K562 (cell line): ENCODE data around the gene SYNJ2. TPM values are rescaled to one million over a fixed set of nuclear protein-coding genes. Genes with fewer than 3 reads are reported as not detected.

ENCODE experiments used
- CHD7 ChIP-seq: fragments of 200-600 bp; sonication (generic); IDR thresholded peaks from one replicate; pipeline ENCODE4 v1.6.1; 2012; ENCODE audit warnings: mild to moderate bottlenecking, low read depth, low read length, inconsistent platforms
- GABPB1 ChIP-seq: sonication (generic); formaldehyde crosslinking; IDR thresholded peaks from 2 replicates; pipeline ENCODE4 v1.8.0; 2022; ENCODE audit warnings: mild to moderate bottlenecking, missing genetic modification reagents
- GATAD2B ChIP-seq: fragments of 450-650 bp; IDR thresholded peaks from 2 replicates; pipeline ENCODE4 v1.6.1; 2017; ENCODE audit warnings: mild to moderate bottlenecking, borderline replicate concordance
- NFIC ChIP-seq: fragments of 450-650 bp; IDR thresholded peaks from 2 replicates; pipeline ENCODE4 v1.6.1; 2017; ENCODE audit warnings: mild to moderate bottlenecking, inconsistent platforms
- NR1H2 ChIP-seq: sonication (generic); formaldehyde crosslinking; IDR thresholded peaks from 2 replicates; pipeline ENCODE4 v1.4.0; 2020; ENCODE audit warnings: mild to moderate bottlenecking, missing genetic modification reagents
- STAT5A ChIP-seq: IDR thresholded peaks from 2 replicates; pipeline ENCODE4 v1.6.1; 2012; ENCODE audit warnings: low read length, inconsistent platforms, borderline replicate concordance
- ZNF12 ChIP-seq: sonication (generic); formaldehyde crosslinking; IDR thresholded peaks from 2 replicates; pipeline ENCODE4 v1.4.0; 2020; ENCODE audit warnings: mild to moderate bottlenecking, missing genetic modification reagents
- polyA plus RNA-seq, 8 experiments: library from polyadenylated mRNA; depleted of rRNA in 4 of 8; stranded (reverse) in 5 of 8; unstranded in 3 of 8; fragments of >200 nt; fragmentation: Nextera tagmentation in 2 of 8; fragmentation: Illumina TruSeq in 1 of 8; extraction: Ambion mirVana in 2 of 8; extraction: Trizol in 1 of 8; gene quantifications; 2 replicates each; pipeline versions ENCODE4 v1.2.1 to v1.2.3, GENCODE V29; 2011 to 2014; ENCODE audit warnings: inconsistent platforms in 1 of 8, missing spikeins in 1 of 8
- total RNA-seq, 7 experiments: library from RNA; depleted of rRNA in 6 of 7; stranded (reverse); fragments of >200 nt in 6 of 7; fragmentation: Illumina TruSeq in 2 of 7; extraction: Trizol in 2 of 7; gene quantifications; 2 replicates each; pipeline versions ENCODE4 v1.2.1 to v1.2.3, GENCODE V29; 2011 to 2021; ENCODE audit warnings: low replicate concordance in 1 of 7

Gene SYNJ2
- total and polyA plus RNA-seq, 9 of the 15 experiments (the other 6 are each of a cell fraction or from before 2014, with no cell fraction given), result 3.0 to 27.7 (median 17.8) TPM

DNA sequence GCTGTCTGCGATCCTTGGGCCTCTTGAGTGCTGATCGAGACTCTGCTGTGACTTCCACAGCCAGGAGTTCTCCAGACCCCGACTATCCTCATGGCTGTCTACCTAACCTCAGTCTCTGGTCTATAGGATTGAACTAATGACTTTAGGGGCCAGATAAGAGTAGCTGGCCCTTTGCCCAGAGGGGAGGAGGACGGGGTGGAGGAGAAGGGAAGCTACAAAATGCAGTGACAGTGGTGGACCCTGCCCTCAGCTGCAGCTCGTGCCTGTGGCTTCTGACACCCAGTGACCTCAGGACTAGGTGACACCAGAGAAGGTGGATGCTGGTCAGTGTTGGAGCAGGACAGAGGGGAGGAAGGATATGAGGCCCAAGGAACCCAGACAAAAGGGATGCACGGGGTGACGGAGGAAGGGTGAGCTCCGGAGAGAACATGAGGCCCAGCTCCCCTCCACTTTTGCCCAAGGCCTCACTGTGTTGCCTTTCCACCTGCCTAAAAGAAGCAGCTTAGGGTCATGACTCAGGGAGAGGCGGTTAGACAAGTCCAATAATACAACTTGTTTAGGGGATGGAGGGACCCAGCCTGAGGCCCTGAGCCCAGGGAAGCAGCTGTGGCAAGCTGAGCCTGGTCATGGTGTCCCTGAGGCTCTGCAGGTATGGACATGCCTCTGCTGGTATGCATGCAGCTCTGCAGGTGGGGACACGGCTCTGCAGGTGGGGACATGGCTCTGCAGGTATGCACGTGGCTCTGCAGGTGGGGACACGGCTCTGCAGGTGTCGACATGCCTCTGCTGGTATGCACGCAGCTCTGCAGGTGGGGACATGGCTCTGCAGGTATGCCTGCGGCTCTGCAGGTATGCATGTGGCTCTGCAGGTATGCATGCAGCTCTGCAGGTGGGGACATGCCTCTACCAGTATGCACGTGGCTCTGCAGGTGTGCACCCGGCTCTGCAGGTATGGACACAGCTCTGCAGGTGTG lies 67.7 kb downstream of the SYNJ2 start (continued):
- TF ChIP-seq ZNF12 (CRISPR knock-in tag) (no peak), GATAD2B (no peak), GABPB1 (CRISPR knock-in tag) (no peak), CHD7 (no peak), STAT5A (no peak), NR1H2 (no peak), NFIC (peak; percentile 94)
